Muscle of back (tissue), 13 donors: Measurements from ENCODE around the gene YTHDC2. TPM values are rescaled to one million over a fixed set of nuclear protein-coding genes. Genes with fewer than 3 reads are reported as not detected.

Experiments used
- DNase-seq, 3 donors: peaks; one replicate each; pipeline versions ENCODE4 v3.0.0 to v3.0.0-alpha.2; 2013
- long read RNA-seq, 9 donors: transcript quantifications; one replicate each; lab custom pipeline, GENCODE V29; 2026
- polyA plus RNA-seq, 10 donors: library from polyadenylated mRNA; unstranded; fragments of 120-200 nt; gene quantifications; one replicate each; pipeline ENCODE4 v1.2.1, GENCODE V29; 2013; ENCODE audit not compliant: insufficient read length in 10 of 10

YTHDC2 gene
- 10 to 100 TPM in 9 of 10 donors, 1 to 10 TPM in 1; 9.5 to 27.7 (median 18.0) TPM for polyA plus RNA-seq
- long read RNA-seq, donor 1: 0 reads
- long read RNA-seq, donor 2: 0 reads
- long read RNA-seq, donor 3: 0 reads
- long read RNA-seq, donor 4: 0 reads
- long read RNA-seq, donor 5: 0 reads
- long read RNA-seq, donor 6, full-length matches to known transcripts: 1 of 1 reads
- long read RNA-seq, donor 6, partial matches to known transcripts: 0 of 1 reads
- long read RNA-seq, donor 6, other reads (novel, unspliced or antisense): 0 of 1 reads
- long read RNA-seq, donor 7: 0 reads
- long read RNA-seq, donor 8: 0 reads
- long read RNA-seq, donor 9: 0 reads

GRCh38 chr5:113513384-113514288 lies at the start of gene YTHDC2:
Gene YTHDC2, plus strand, starts transcription at chr5:113513694. Its CDS starts 202 bp downstream, at chr5:113513896.
- peak; percentile 85 to 97 (median 92) for DNase-seq

GRCh38 chr5:113474100-113474728 lies 39.3 kb upstream of the YTHDC2 start:
- no peak for DNase-seq

- no peak for DNase-seq
These were observed 34.8 kb upstream of the YTHDC2 start for GRCh38 chr5:113478691-113479090.

- no peak for DNase-seq
These were observed 33.3 kb upstream of the YTHDC2 start for GRCh38 chr5:113480243-113480642.

GRCh38 chr5:113487416-113487780 lies 26.1 kb upstream of the YTHDC2 start:
- DNase-seq: peak in 1 of 3 donors; percentile 46

- DNase-seq: peak; percentile 78 to 89 (median 79)
These were observed 25.5 kb upstream of the YTHDC2 start, which contains the start of gene MCC for GRCh38 chr5:113487781-113488644. Gene MCC, minus strand, starts transcription at chr5:113488453.

- DNase-seq: no peak
These were observed 24.8 kb upstream of the YTHDC2 start for GRCh38 chr5:113488645-113489184.

- peak in 2 of 3 donors; percentile 11 to 95 for DNase-seq
These were observed 24.2 kb upstream of the YTHDC2 start for GRCh38 chr5:113489299-113489698.

- DNase-seq: no peak
These were observed 23.2 kb upstream of the YTHDC2 start for GRCh38 chr5:113490317-113490716.

- DNase-seq: no peak
These were observed 22.5 kb upstream of the YTHDC2 start for GRCh38 chr5:113491022-113491421.

GRCh38 chr5:113493446-113493845 lies 20.0 kb upstream of the YTHDC2 start:
- DNase-seq: no peak

GRCh38 chr5:113495422-113495841 lies 18.1 kb upstream of the YTHDC2 start:
- DNase-seq: no peak

GRCh38 chr5:113502073-113502472 lies 11.4 kb upstream of the YTHDC2 start:
- no peak for DNase-seq

- no peak for DNase-seq
These were observed 10.3 kb upstream of the YTHDC2 start for GRCh38 chr5:113503146-113503545.

GRCh38 chr5:113505181-113505580 lies 8.3 kb upstream of the YTHDC2 start:
- DNase-seq: no peak

- no peak for DNase-seq
These were observed 5.9 kb upstream of the YTHDC2 start for GRCh38 chr5:113507601-113508000.

- DNase-seq: no peak
These were observed 4.7 kb upstream of the YTHDC2 start for GRCh38 chr5:113508756-113509155.

GRCh38 chr5:113510836-113511451 lies 2.5 kb upstream of the YTHDC2 start:
- peak in 1 of 3 donors; percentile 59 for DNase-seq

- no peak for DNase-seq
These were observed 1.2 kb upstream of the YTHDC2 start for GRCh38 chr5:113512341-113512740.

GRCh38 chr5:113514289-113514635 lies 768 bp downstream of the YTHDC2 start:
- DNase-seq: no peak

- DNase-seq: no peak
These were observed 5.4 kb downstream of the YTHDC2 start for GRCh38 chr5:113518884-113519283.
